ENCODE results near the gene DUS3L.

DUS3L gene

DNA sequence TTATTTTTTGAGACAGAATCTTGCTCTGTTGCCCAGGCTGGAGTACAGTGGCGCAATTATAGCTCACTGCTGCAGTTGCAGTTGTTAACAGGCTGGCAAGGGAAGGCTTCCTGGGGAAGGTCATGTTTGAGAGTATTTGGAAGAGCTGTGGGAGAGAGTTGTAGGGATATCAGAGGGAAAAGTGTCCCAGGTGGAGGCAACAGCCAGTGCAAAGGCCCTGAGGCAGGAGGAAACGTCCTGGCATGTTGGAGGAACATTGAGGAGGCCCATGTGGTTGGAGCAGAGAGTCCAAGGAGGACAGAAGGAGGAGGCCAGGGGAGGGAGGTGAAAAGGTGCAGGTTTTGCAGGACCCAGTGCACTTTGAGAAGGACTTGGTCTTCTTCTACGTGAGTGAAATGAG is 2.2 kb upstream of the DUS3L start:
- no peak overlapping the region for H3K27ac ChIP-seq (replicated peaks)
- no peak for DNase-seq (ENCODE audit: low read depth in 1 of 2, low spot score in 1 of 2)
- H3K4me3 ChIP-seq (replicated peaks; ENCODE audit: insufficient read depth, low read length) = no peak overlapping the region
- no peaks in the 10 kb centered on the region for H3K27me3 ChIP-seq (ENCODE audit: insufficient read depth, poor library complexity, severe bottlenecking)
- TF ChIP-seq SPI1 (IDR thresholded peaks at IDR 0.05; ENCODE audit: borderline replicate concordance, low read depth) = no peak
- TF ChIP-seq POLR2AphosphoS5 (IDR thresholded peaks at IDR 0.05; ENCODE audit: low read depth) = no peak
- TF ChIP-seq, protein P1, sequence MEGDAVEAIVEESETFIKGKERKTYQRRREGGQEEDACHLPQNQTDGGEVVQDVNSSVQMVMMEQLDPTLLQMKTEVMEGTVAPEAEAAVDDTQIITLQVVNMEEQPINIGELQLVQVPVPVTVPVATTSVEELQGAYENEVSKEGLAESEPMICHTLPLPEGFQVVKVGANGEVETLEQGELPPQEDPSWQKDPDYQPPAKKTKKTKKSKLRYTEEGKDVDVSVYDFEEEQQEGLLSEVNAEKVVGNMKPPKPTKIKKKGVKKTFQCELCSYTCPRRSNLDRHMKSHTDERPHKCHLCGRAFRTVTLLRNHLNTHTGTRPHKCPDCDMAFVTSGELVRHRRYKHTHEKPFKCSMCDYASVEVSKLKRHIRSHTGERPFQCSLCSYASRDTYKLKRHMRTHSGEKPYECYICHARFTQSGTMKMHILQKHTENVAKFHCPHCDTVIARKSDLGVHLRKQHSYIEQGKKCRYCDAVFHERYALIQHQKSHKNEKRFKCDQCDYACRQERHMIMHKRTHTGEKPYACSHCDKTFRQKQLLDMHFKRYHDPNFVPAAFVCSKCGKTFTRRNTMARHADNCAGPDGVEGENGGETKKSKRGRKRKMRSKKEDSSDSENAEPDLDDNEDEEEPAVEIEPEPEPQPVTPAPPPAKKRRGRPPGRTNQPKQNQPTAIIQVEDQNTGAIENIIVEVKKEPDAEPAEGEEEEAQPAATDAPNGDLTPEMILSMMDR (IDR thresholded peaks at IDR 0.05; ENCODE audit: insufficient read depth, low read length) = no peak
- no peak for TF ChIP-seq GABPA (IDR thresholded peaks at IDR 0.05; ENCODE audit: low read depth)
- TF ChIP-seq REST (IDR thresholded peaks at IDR 0.05; ENCODE audit: insufficient replicate concordance, low read depth) = no peak

DNA sequence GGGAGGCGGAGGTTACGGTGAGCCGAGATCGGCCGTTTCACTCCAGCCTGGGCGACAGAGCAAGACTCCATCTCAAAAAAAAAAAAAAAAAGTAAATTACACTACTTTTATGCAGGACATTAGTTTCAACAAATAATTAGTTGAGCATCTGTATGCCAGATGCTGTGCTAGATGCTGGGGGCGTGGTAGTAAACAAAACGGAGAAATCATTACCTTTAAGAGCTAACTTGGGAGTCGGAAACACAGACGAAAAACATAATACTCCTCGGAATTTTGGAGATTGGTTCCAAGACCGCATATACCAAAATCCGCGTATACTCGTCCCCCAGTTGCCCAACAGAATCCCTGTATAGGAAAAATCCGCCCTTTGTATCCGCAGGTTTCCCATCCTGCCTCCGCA is 1.3 kb upstream of the DUS3L start:
- no peak for DNase-seq (ENCODE audit: low read depth in 1 of 2, low spot score in 1 of 2)
- Histone ChIP-seq H3K27me3 (ENCODE audit: insufficient read depth, poor library complexity, severe bottlenecking) (no peaks in the 10 kb centered on the region), H3K27ac (replicated peaks) (no peak overlapping the region), H3K4me3 (replicated peaks; ENCODE audit: insufficient read depth, low read length) (no peak overlapping the region)
- TF ChIP-seq REST (IDR thresholded peaks at IDR 0.05; ENCODE audit: insufficient replicate concordance, low read depth) = no peak
- TF ChIP-seq SPI1 (IDR thresholded peaks at IDR 0.05; ENCODE audit: borderline replicate concordance, low read depth) = no peak
- TF ChIP-seq POLR2AphosphoS5 (IDR thresholded peaks at IDR 0.05; ENCODE audit: low read depth) = no peak
- TF ChIP-seq GABPA (IDR thresholded peaks at IDR 0.05; ENCODE audit: low read depth) = no peak
- TF ChIP-seq, protein P1 (IDR thresholded peaks at IDR 0.05; ENCODE audit: insufficient read depth, low read length) = no peak

- no peak for DNase-seq (ENCODE audit: low read depth in 1 of 2, low spot score in 1 of 2)
- TF ChIP-seq GABPA (IDR thresholded peaks at IDR 0.05; ENCODE audit: low read depth) (no peak), REST (IDR thresholded peaks at IDR 0.05; ENCODE audit: insufficient replicate concordance, low read depth) (no peak), POLR2AphosphoS5 (IDR thresholded peaks at IDR 0.05; ENCODE audit: low read depth) (no peak), SPI1 (IDR thresholded peaks at IDR 0.05; ENCODE audit: borderline replicate concordance, low read depth) (no peak)
- TF ChIP-seq, protein P1 (IDR thresholded peaks at IDR 0.05; ENCODE audit: insufficient read depth, low read length) = no peak
- Histone ChIP-seq H3K4me3 (replicated peaks; ENCODE audit: insufficient read depth, low read length) (peak overlapping the region; percentile 60), H3K27ac (replicated peaks) (peak overlapping the region; percentile 100), H3K27me3 (ENCODE audit: insufficient read depth, poor library complexity, severe bottlenecking) (no peaks in the 10 kb centered on the region)
These were observed 941 bp downstream of the DUS3L start for GRCh38 chr19:5789886-5790558.

All from HL-60 (cell line).